DMS 273 (cell line): ENCODE data around the gene CAMK1G.
A peak's percentile ranks its signal among the peaks of the same experiment; 100 is the strongest.

Experiments
- DNase-seq: peaks from one replicate; lab custom pipeline; 2025; ENCODE audit not compliant: unreplicated experiment; lab: John Stamatoyannopoulos, UW

CAMK1G gene

GRCh38 chr1:209564849-209565248, 18.7 kb upstream of the CAMK1G start:
- peak; percentile 75 for DNase-seq

- peak; percentile 95 for DNase-seq
Observed at GRCh38 chr1:209565759-209566678, 17.5 kb upstream of the CAMK1G start.

GRCh38 chr1:209567698-209568175, 15.8 kb upstream of the CAMK1G start:
- DNase-seq: no peak

GRCh38 chr1:209569455-209570207, 13.9 kb upstream of the CAMK1G start:
- peak; percentile 92 for DNase-seq

- no peak for DNase-seq
Observed at GRCh38 chr1:209570743-209571142, 12.8 kb upstream of the CAMK1G start.

- peak; percentile 91 for DNase-seq
Observed at GRCh38 chr1:209576392-209577197, 6.9 kb upstream of the CAMK1G start.

- no peak for DNase-seq
Observed at GRCh38 chr1:209577346-209577745, 6.2 kb upstream of the CAMK1G start.

- no peak for DNase-seq
Observed at GRCh38 chr1:209580577-209580976, 2.9 kb upstream of the CAMK1G start.

GRCh38 chr1:209584231-209584672, 738 bp downstream of the CAMK1G start:
- no peak for DNase-seq

- peak; percentile 7 for DNase-seq
Observed at GRCh38 chr1:209585197-209585596, 1.7 kb downstream of the CAMK1G start.

GRCh38 chr1:209585672-209586071, 2.2 kb downstream of the CAMK1G start:
- peak; percentile 77 for DNase-seq

- no peak for DNase-seq
Observed at GRCh38 chr1:209586221-209586740, 2.8 kb downstream of the CAMK1G start.

- DNase-seq: no peak
Observed at GRCh38 chr1:209587789-209588188, 4.3 kb downstream of the CAMK1G start.

- DNase-seq: no peak
Observed at GRCh38 chr1:209589440-209589839, 5.9 kb downstream of the CAMK1G start.

GRCh38 chr1:209589863-209590262, 6.3 kb downstream of the CAMK1G start:
- no peak for DNase-seq

- DNase-seq: no peak
Observed at GRCh38 chr1:209590405-209590804, 6.9 kb downstream of the CAMK1G start.

GRCh38 chr1:209593747-209594146, 10.2 kb downstream of the CAMK1G start:
- DNase-seq: peak; percentile 66

GRCh38 chr1:209594440-209594839, 10.9 kb downstream of the CAMK1G start:
- DNase-seq: no peak

GRCh38 chr1:209595028-209595427, 11.5 kb downstream of the CAMK1G start:
- DNase-seq: no peak

- DNase-seq: peak; percentile 7
Observed at GRCh38 chr1:209595599-209596285, 12.2 kb downstream of the CAMK1G start.
